HEK293 (cell line): ENCODE data around the gene NTN5.

Experiments used
- TCF7L2 ChIP-seq: IDR thresholded peaks from 2 replicates; pipeline ENCODE4 v1.6.1; 2011; ENCODE audit warnings: low read depth, mild to moderate bottlenecking, inconsistent platforms, low read length, moderate library complexity, borderline replicate concordance
- ZNF138 ChIP-seq: fragments of 450-650 bp; formaldehyde crosslinking; IDR thresholded peaks from 2 replicates; pipeline ENCODE4 v1.5.1; 2016; ENCODE audit warnings: missing biosample characterization, missing genetic modification characterization, borderline replicate concordance
- ZNF174 ChIP-seq: fragments of 450-650 bp; formaldehyde crosslinking; IDR thresholded peaks from 2 replicates; pipeline ENCODE4 v1.5.0; 2017; ENCODE audit warnings: missing biosample characterization, mild to moderate bottlenecking, missing genetic modification characterization
- ZNF24 ChIP-seq: fragments of 450-650 bp; formaldehyde crosslinking; IDR thresholded peaks from 2 replicates; pipeline ENCODE4 v1.5.1; 2016; ENCODE audit warnings: missing biosample characterization, missing genetic modification characterization
- ZNF274 ChIP-seq, 2 experiments: fragments of 200-500 bp in 1 of 2; fragments of 450-650 bp in 1 of 2; sonication (Bioruptor generic) in 1 of 2; formaldehyde crosslinking in 1 of 2; IDR thresholded peaks; 2 replicates each; pipeline versions ENCODE4 v1.5.1 to v1.6.1; 2014 to 2016; ENCODE audit warnings: borderline replicate concordance in 1 of 2, inconsistent platforms in 1 of 2, low read length in 1 of 2, missing biosample characterization in 1 of 2, missing genetic modification characterization in 1 of 2
- ZNF302 ChIP-seq: fragments of 450-650 bp; formaldehyde crosslinking; IDR thresholded peaks from 2 replicates; pipeline ENCODE4 v1.5.1; 2016; ENCODE audit warnings: missing biosample characterization, missing genetic modification characterization, low read depth
- ZNF324 ChIP-seq: fragments of 450-650 bp; formaldehyde crosslinking; IDR thresholded peaks from 2 replicates; pipeline ENCODE4 v1.5.1; 2016; ENCODE audit warnings: missing biosample characterization, missing genetic modification characterization
- ZNF423 ChIP-seq: fragments of 450-650 bp; formaldehyde crosslinking; IDR thresholded peaks from 2 replicates; pipeline ENCODE4 v1.5.1; 2016; ENCODE audit warnings: missing biosample characterization, missing genetic modification characterization
- TF ChIP-seq, protein P1 (sequence below): fragments of 450-650 bp; formaldehyde crosslinking; IDR thresholded peaks from 2 replicates; pipeline ENCODE4 v1.5.1; 2016; ENCODE audit warnings: missing biosample characterization, missing genetic modification characterization, low read depth
- TF ChIP-seq, protein P2 (sequence below): fragments of 450-650 bp; formaldehyde crosslinking; IDR thresholded peaks from 2 replicates; pipeline ENCODE4 v1.5.1; 2016; ENCODE audit warnings: missing biosample characterization, missing genetic modification characterization
- TF ChIP-seq, protein P3 (sequence below): fragments of 450-650 bp; formaldehyde crosslinking; IDR thresholded peaks from 2 replicates; pipeline ENCODE4 v1.5.1; 2016; ENCODE audit warnings: missing biosample characterization, missing genetic modification characterization
- TF ChIP-seq, protein P4 (sequence below): fragments of 450-650 bp; formaldehyde crosslinking; IDR thresholded peaks from 2 replicates; pipeline ENCODE4 v1.5.1; 2016; ENCODE audit warnings: missing biosample characterization, missing genetic modification characterization

GRCh38 chr19:48687776-48688175 is 15.0 kb upstream of the NTN5 start:
- TF ChIP-seq ZNF24 (tag by site-specific recombination) (no peak), ZNF302 (tag by site-specific recombination) (no peak), ZNF274 (IDR thresholded peaks at IDR 0.05; ENCODE audit: low read length) (no peak), ZNF274 (tag by site-specific recombination; IDR thresholded peaks at IDR 0.05; ENCODE audit: borderline replicate concordance) (no peak), ZNF324 (tag by site-specific recombination) (no peak), ZNF138 (no peak), ZNF174 (tag by site-specific recombination) (no peak), ZNF423 (no peak), TCF7L2 (no peak)
- TF ChIP-seq, protein P1, sequence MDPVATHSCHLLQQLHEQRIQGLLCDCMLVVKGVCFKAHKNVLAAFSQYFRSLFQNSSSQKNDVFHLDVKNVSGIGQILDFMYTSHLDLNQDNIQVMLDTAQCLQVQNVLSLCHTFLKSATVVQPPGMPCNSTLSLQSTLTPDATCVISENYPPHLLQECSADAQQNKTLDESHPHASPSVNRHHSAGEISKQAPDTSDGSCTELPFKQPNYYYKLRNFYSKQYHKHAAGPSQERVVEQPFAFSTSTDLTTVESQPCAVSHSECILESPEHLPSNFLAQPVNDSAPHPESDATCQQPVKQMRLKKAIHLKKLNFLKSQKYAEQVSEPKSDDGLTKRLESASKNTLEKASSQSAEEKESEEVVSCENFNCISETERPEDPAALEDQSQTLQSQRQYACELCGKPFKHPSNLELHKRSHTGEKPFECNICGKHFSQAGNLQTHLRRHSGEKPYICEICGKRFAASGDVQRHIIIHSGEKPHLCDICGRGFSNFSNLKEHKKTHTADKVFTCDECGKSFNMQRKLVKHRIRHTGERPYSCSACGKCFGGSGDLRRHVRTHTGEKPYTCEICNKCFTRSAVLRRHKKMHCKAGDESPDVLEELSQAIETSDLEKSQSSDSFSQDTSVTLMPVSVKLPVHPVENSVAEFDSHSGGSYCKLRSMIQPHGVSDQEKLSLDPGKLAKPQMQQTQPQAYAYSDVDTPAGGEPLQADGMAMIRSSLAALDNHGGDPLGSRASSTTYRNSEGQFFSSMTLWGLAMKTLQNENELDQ (tag by site-specific recombination) = no peak
- TF ChIP-seq, protein P2, sequence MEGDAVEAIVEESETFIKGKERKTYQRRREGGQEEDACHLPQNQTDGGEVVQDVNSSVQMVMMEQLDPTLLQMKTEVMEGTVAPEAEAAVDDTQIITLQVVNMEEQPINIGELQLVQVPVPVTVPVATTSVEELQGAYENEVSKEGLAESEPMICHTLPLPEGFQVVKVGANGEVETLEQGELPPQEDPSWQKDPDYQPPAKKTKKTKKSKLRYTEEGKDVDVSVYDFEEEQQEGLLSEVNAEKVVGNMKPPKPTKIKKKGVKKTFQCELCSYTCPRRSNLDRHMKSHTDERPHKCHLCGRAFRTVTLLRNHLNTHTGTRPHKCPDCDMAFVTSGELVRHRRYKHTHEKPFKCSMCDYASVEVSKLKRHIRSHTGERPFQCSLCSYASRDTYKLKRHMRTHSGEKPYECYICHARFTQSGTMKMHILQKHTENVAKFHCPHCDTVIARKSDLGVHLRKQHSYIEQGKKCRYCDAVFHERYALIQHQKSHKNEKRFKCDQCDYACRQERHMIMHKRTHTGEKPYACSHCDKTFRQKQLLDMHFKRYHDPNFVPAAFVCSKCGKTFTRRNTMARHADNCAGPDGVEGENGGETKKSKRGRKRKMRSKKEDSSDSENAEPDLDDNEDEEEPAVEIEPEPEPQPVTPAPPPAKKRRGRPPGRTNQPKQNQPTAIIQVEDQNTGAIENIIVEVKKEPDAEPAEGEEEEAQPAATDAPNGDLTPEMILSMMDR (tag by site-specific recombination) = no peak
- TF ChIP-seq, protein P3, sequence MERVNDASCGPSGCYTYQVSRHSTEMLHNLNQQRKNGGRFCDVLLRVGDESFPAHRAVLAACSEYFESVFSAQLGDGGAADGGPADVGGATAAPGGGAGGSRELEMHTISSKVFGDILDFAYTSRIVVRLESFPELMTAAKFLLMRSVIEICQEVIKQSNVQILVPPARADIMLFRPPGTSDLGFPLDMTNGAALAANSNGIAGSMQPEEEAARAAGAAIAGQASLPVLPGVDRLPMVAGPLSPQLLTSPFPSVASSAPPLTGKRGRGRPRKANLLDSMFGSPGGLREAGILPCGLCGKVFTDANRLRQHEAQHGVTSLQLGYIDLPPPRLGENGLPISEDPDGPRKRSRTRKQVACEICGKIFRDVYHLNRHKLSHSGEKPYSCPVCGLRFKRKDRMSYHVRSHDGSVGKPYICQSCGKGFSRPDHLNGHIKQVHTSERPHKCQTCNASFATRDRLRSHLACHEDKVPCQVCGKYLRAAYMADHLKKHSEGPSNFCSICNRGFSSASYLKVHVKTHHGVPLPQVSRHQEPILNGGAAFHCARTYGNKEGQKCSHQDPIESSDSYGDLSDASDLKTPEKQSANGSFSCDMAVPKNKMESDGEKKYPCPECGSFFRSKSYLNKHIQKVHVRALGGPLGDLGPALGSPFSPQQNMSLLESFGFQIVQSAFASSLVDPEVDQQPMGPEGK = no peak
- TF ChIP-seq, protein P4, sequence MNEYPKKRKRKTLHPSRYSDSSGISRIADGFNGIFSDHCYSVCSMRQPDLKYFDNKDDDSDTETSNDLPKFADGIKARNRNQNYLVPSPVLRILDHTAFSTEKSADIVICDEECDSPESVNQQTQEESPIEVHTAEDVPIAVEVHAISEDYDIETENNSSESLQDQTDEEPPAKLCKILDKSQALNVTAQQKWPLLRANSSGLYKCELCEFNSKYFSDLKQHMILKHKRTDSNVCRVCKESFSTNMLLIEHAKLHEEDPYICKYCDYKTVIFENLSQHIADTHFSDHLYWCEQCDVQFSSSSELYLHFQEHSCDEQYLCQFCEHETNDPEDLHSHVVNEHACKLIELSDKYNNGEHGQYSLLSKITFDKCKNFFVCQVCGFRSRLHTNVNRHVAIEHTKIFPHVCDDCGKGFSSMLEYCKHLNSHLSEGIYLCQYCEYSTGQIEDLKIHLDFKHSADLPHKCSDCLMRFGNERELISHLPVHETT (tag by site-specific recombination) = no peak
